CD4-positive, CD25-positive, alpha-beta regulatory T cell (primary cell): ENCODE results near the gene SUB1. TPM values are rescaled to one million over a fixed set of nuclear protein-coding genes. Genes with fewer than 3 reads are reported as not detected.
A peak's percentile ranks its signal among the peaks of the same experiment; 100 is the strongest.
"Not testable (repeated sequence)": the region's sequence is repeated elsewhere in the genome, so short reads cannot be mapped to it uniquely, and the experiment has no call there.

Source experiments
- ATAC-seq, 2 donors: fragments of 150-1000 bp; cut with Tn5 transposase; one replicate each; pipeline ENCODE4 v1.10.0; 2021; ENCODE audit warnings: low read depth in 2 of 2, moderate number of reproducible peaks in 2 of 2, moderate library complexity in 1 of 2
- DNase-seq, 3 donors: peaks; one replicate each; pipeline versions ENCODE4 v3.0.0 to v3.0.0-alpha.2; 2012 to 2022; ENCODE audit warnings: mixed read lengths in 1 of 3
- H3K27ac ChIP-seq: one replicate; pipeline ENCODE4 v1.7.0; 2013; ENCODE audit warnings: mild to moderate bottlenecking, low read length; ENCODE audit not compliant: insufficient read depth, poor library complexity, severe bottlenecking
- H3K27me3 ChIP-seq: one replicate; pipeline ENCODE4 v1.7.0; 2013; ENCODE audit warnings: low read length; ENCODE audit not compliant: control insufficient read depth, insufficient read depth
- H3K36me3 ChIP-seq: one replicate; pipeline ENCODE4 v1.7.0; 2013; ENCODE audit warnings: mild to moderate bottlenecking, low read length, moderate library complexity; ENCODE audit not compliant: control insufficient read depth, insufficient read depth
- H3K4me1 ChIP-seq: 2 replicates; pipeline ENCODE4 v1.7.0; 2013; ENCODE audit warnings: mild to moderate bottlenecking, low read length; ENCODE audit not compliant: insufficient read depth, control insufficient read depth, poor library complexity, severe bottlenecking
- H3K4me3 ChIP-seq: one replicate; pipeline ENCODE4 v1.7.0; 2013; ENCODE audit warnings: low read depth, mild to moderate bottlenecking, low read length, moderate library complexity
- H3K9me3 ChIP-seq, 2 experiments: 1 replicate in 1 of 2; 2 replicates in 1 of 2; pipeline ENCODE4 v1.7.0; 2013; ENCODE audit warnings: low read length in 2 of 2, mild to moderate bottlenecking in 1 of 2, moderate library complexity in 1 of 2; ENCODE audit not compliant: control insufficient read depth in 2 of 2
- H3K27ac Mint-ChIP-seq, 3 donors: one replicate each; pipeline ENCODE4 v1.8.0; 2020 to 2022; ENCODE audit warnings: mild to moderate bottlenecking in 3 of 3, mixed read lengths in 3 of 3, moderate library complexity in 2 of 3
- H3K27me3 Mint-ChIP-seq: one replicate; pipeline ENCODE4 v1.8.0; 2022; ENCODE audit warnings: mild to moderate bottlenecking, mixed read lengths
- H3K36me3 Mint-ChIP-seq: one replicate; pipeline ENCODE4 v1.8.0; 2020; ENCODE audit warnings: mixed read lengths
- H3K4me1 Mint-ChIP-seq, 4 donors: one replicate each; pipeline ENCODE4 v1.8.0; 2020 to 2022; ENCODE audit warnings: mixed read lengths in 4 of 4, mild to moderate bottlenecking in 1 of 4
- H3K4me3 Mint-ChIP-seq, 4 donors: one replicate each; pipeline ENCODE4 v1.8.0; 2020 to 2022; ENCODE audit warnings: mild to moderate bottlenecking in 4 of 4, mixed read lengths in 4 of 4, moderate library complexity in 3 of 4
- H3K9me3 Mint-ChIP-seq, 7 donors: one replicate each; pipeline ENCODE4 v1.8.0; 2020 to 2022; ENCODE audit warnings: mixed read lengths in 7 of 7, mild to moderate bottlenecking in 3 of 7, moderate library complexity in 2 of 7
- polyA plus RNA-seq, 4 donors: library from polyadenylated mRNA; unstranded; fragments of 300-500 nt; fragmentation: Illumina TruSeq; gene quantifications; one replicate each; pipeline ENCODE4 v1.2.3, GENCODE V29; 2021
- total RNA-seq: library from RNA; stranded (reverse); gene quantifications from one replicate; pipeline ENCODE4 v1.2.3, GENCODE V29; 2022

The SUB1 gene
- total and polyA plus RNA-seq, 5 donors from 2014 or later: 379 to 848 (median 595) TPM

GRCh38 chr5:32633017-32633416 lies 47.7 kb downstream of the SUB1 start:
- H3K4me3 Mint-ChIP-seq, H3K36me3 Mint-ChIP-seq, H3K27me3 ChIP-seq, H3K27ac ChIP-seq, H3K27ac Mint-ChIP-seq, H3K4me1 Mint-ChIP-seq, H3K36me3 ChIP-seq, H3K4me3 ChIP-seq, H3K9me3 Mint-ChIP-seq, H3K9me3 ChIP-seq, ATAC-seq, H3K4me1 ChIP-seq, DNase-seq: not testable (repeated sequence)
- H3K27me3 Mint-ChIP-seq: peaks cover 12% of the 10 kb centered on the region

- H3K27me3 Mint-ChIP-seq: peaks cover 9% of the 10 kb centered on the region
- H3K36me3 Mint-ChIP-seq: no peaks in the 10 kb centered on the region
- Histone ChIP-seq H3K27me3 (no peaks in the 10 kb centered on the region), H3K4me1 (no peaks in the 10 kb centered on the region), H3K27ac (no peak overlapping the region), H3K9me3 (no peaks in the 10 kb centered on the region), H3K36me3 (no peaks in the 10 kb centered on the region), H3K4me3 (no peak overlapping the region)
- H3K4me1 Mint-ChIP-seq: peaks cover 0 to 15% (median 2%) of the 10 kb centered on the region in 4 donors
- DNase-seq: no peak
- H3K9me3 Mint-ChIP-seq: peaks cover 0 to 3% (median 0%) of the 10 kb centered on the region in 7 donors
- no peak for ATAC-seq
- H3K4me3 Mint-ChIP-seq: no peak overlapping the region
- no peak overlapping the region for H3K27ac Mint-ChIP-seq
These were observed 53.0 kb downstream of the SUB1 start for GRCh38 chr5:32638309-32638708.

- no peak overlapping the region for H3K27ac ChIP-seq
- peaks cover 9% of the 10 kb centered on the region for H3K27me3 Mint-ChIP-seq
- peaks cover 0 to 15% (median 2%) of the 10 kb centered on the region in 4 donors for H3K4me1 Mint-ChIP-seq
- DNase-seq (no peak), ATAC-seq (no peak)
- H3K4me3 Mint-ChIP-seq: no peak overlapping the region
- H3K27me3 ChIP-seq: no peaks in the 10 kb centered on the region
- H3K9me3 ChIP-seq: no peaks in the 10 kb centered on the region
- H3K9me3 Mint-ChIP-seq: peaks cover 0 to 3% (median 0%) of the 10 kb centered on the region in 7 donors
- no peaks in the 10 kb centered on the region for H3K36me3 ChIP-seq
- no peak overlapping the region for H3K27ac Mint-ChIP-seq
- H3K4me3 ChIP-seq: no peak overlapping the region
- H3K4me1 ChIP-seq: no peaks in the 10 kb centered on the region
- no peaks in the 10 kb centered on the region for H3K36me3 Mint-ChIP-seq
These were observed 54.6 kb downstream of the SUB1 start for GRCh38 chr5:32639943-32640342.

GRCh38 chr5:32642276-32643002 lies 57.1 kb downstream of the SUB1 start:
- Histone ChIP-seq H3K27me3 (no peaks in the 10 kb centered on the region), H3K4me3 (no peak overlapping the region), H3K36me3 (no peaks in the 10 kb centered on the region), H3K27ac (no peak overlapping the region), H3K4me1 (no peaks in the 10 kb centered on the region), H3K9me3 (no peaks in the 10 kb centered on the region)
- Mint-ChIP-seq H3K27ac (peak overlapping the region in 1 of 3 donors; percentile 12), H3K36me3 (no peaks in the 10 kb centered on the region), H3K4me3 (no peak overlapping the region), H3K27me3 (peaks cover 5% of the 10 kb centered on the region), H3K9me3 (peaks cover 0 to 3% (median 0%) of the 10 kb centered on the region in 7 donors), H3K4me1 (peaks cover 0 to 12% (median 2%) of the 10 kb centered on the region in 4 donors)
- ATAC-seq (no peak), DNase-seq (no peak)

GRCh38 chr5:32645246-32645645 lies 59.9 kb downstream of the SUB1 start:
- Histone ChIP-seq H3K27ac (no peak overlapping the region), H3K27me3 (no peaks in the 10 kb centered on the region), H3K36me3 (no peaks in the 10 kb centered on the region), H3K4me1 (no peaks in the 10 kb centered on the region), H3K9me3 (no peaks in the 10 kb centered on the region), H3K4me3 (no peak overlapping the region)
- ATAC-seq: no peak
- Mint-ChIP-seq H3K4me3 (no peak overlapping the region), H3K4me1 (peaks cover 0 to 10% (median 2%) of the 10 kb centered on the region in 4 donors), H3K9me3 (peaks cover 0 to 3% (median 0%) of the 10 kb centered on the region in 7 donors), H3K27me3 (peaks cover 4% of the 10 kb centered on the region), H3K27ac (no peak overlapping the region), H3K36me3 (no peaks in the 10 kb centered on the region)
- no peak for DNase-seq

DNA sequence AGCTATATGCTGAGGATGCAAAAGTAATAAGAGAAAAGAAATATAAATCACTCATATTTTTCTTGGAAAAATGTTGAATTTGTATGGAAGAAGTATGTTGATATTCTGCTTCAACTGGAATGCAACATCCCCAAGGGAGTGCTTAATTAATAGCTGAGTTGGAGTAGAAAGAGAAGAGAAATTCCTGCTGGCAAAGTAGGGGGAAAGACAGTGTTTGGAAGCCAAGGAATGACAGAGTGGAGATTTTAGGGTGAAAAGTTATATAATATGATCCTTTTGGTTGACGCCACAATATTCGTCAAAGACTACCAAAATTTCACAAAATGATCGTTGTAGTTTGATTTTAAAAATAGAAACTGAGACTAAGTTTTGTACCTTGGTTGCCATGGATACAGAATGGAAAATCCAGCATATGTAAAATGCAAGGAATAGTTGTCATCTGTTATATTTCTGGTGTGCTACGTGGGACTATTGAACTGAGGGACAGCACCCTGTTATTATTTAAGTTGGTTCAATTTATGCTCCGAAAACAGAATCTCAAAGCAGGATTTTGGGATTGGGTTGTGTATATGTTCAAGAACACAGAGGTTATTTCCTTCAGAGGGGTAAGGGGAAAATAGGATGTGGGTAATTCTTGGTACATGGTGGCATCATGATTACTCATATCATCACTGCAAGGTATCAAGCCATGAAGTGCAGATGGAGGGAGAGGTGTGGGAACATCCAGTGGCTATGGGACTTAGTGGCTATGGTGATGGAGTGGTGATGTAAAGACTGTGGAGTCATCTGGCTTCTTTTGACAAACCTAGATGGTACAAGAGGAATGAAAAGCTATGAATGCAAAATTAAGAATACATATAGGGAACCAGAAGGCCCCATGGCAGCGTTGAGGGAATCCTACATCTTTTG lies 61.0 kb downstream of the SUB1 start:
- no peaks in the 10 kb centered on the region for H3K9me3 ChIP-seq
- H3K4me1 Mint-ChIP-seq: peaks cover 0 to 10% (median 2%) of the 10 kb centered on the region in 4 donors
- H3K27me3 ChIP-seq: no peaks in the 10 kb centered on the region
- ATAC-seq: no peak
- H3K9me3 Mint-ChIP-seq: peaks cover 0 to 1% (median 0%) of the 10 kb centered on the region in 7 donors
- H3K27me3 Mint-ChIP-seq: peaks cover 4% of the 10 kb centered on the region
- H3K36me3 Mint-ChIP-seq: no peaks in the 10 kb centered on the region
- H3K27ac ChIP-seq: no peak overlapping the region
- H3K4me3 Mint-ChIP-seq: no peak overlapping the region
- no peak overlapping the region for H3K4me3 ChIP-seq
- no peak overlapping the region for H3K27ac Mint-ChIP-seq
- no peaks in the 10 kb centered on the region for H3K4me1 ChIP-seq
- DNase-seq: no peak
- no peaks in the 10 kb centered on the region for H3K36me3 ChIP-seq

DNA sequence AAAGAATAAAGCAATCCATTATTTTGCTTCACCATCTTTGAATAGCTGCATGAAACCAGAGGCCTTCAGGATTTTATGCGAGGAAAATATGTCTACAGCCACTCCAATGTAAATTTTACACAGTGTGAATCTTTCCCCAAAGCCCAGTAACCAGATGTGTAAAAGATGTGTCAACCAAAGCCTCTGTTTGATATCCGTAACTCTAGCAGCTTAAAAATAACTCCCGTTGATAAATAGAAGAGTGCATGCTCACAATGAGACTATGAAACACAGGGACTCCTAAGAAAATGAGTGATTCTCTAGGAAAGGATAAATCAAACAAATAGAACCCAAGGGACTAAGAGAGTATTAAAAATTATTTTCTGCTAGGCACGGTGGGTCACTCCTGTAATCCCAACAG lies 65.7 kb downstream of the SUB1 start:
- DNase-seq: no peak
- Histone ChIP-seq H3K4me1 (no peaks in the 10 kb centered on the region), H3K36me3 (no peaks in the 10 kb centered on the region), H3K27ac (no peak overlapping the region), H3K4me3 (no peak overlapping the region), H3K9me3 (no peaks in the 10 kb centered on the region), H3K27me3 (no peaks in the 10 kb centered on the region)
- Mint-ChIP-seq H3K27ac (no peak overlapping the region), H3K27me3 (peaks cover 4% of the 10 kb centered on the region), H3K4me3 (no peak overlapping the region), H3K4me1 (no peaks in the 10 kb centered on the region), H3K9me3 (peaks cover 0 to 11% (median 3%) of the 10 kb centered on the region in 7 donors), H3K36me3 (no peaks in the 10 kb centered on the region)
- ATAC-seq: no peak
